GM19043 (cell line): ENCODE results near the gene TGFA.
A peak's percentile ranks its signal among the peaks of the same experiment; 100 is the strongest.

Source experiments
- ATAC-seq: cut with Tn5 transposase; IDR thresholded peaks from one replicate; pipeline ENCODE4 v1.9.1; 2021; ENCODE audit warnings: low read depth; ENCODE audit not compliant: unreplicated experiment

TGFA gene

DNA sequence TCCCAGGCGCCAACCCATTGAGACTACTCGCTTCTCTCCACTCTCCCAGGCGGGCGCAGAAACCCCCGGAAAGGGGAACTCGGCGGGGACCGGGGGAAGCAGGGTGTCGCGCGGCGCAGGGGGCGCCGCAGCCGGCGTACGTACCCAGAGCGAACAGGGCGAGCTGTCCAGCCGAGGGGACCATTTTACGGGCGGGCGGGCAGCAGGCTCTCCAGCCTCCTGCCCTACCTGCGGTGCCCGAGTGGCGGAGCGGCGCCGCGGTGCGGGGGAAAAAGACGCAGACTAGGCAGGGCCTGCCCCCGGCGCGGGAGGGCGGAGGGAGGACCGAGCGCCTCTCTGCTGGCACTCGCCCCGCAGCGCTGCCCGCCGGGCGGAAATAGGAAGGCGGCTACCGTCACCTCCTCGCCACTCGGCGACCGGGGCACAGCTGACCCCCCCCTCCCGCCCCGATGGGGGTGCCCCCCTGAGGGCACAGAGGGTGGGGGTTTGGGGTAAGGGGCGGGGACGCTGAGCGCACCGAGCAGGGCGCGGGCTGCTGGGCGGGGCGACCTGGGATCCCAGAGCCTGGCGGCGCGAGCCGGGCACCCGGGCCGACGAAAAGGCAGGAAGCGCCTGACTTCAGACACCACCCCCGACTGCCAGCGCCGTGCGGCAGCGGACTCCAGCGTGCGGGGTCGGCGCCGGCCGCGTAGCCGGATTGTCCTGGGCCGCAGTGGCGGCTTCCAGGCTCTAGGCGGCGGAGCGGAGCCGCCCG is at the start of gene TGFA:
Gene TGFA, minus strand, starts transcription at position 243 of the 754 bp plus-strand sequence. Its CDS starts 59 bp downstream, at position 184.
- peak; percentile 52 for ATAC-seq

DNA sequence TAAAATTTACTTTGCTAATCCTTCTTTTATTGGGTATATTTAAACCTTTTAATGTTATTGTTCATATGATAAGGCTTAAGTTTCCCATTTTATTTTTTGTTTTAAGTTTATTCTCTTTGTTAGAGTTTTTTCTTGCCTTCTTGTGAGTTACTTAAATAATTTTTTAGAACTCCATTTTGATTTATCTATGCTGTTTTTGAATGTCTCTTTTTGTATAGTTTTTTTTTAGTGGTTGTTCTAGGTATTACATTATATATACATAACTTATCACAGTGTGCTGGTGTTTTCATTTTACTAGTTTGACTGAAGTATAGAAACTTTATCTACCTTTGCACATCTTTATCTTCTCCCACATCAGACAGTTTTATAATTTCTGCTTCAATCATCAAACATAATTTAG is 49.4 kb upstream of the TGFA start:
- no peak for ATAC-seq

DNA sequence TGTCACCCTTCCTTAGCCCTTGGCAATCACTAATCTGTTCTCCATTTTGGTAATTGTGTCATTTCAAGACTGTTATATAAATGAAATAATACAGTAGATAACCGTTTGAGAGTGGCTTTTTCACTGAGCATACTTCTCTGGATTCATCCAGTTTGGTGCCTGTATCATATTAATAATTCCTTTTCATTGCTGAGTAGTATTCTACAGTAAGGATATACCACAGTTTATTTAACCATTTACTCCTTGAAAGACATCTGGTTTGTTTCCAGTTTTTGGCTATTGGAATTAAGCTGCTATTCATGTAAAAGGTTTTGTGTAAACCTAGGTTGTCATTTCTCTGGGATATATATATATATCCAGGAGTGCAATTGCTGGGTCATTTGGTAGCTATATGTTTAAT is 44.6 kb upstream of the TGFA start:
- ATAC-seq, result no peak

DNA sequence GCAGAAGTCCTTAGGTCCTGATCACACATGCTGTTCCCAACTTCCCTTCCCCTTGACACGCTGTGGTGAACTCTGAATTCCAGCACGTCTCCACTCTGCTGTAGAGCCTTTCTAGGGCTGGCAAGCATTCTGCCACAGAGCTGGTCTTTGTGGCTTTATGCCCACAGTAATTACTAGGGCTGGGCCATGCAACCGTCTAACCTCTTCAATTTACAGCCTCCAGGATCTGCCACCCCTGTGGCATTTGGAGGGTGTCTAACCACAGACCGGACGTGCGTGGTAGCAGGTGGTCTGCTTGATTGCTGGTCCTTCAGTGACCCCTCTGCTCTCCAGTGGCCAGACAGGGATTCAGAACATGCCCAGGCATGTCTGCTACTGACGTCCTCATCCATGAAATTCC is 43.1 kb upstream of the TGFA start:
- no peak for ATAC-seq

DNA sequence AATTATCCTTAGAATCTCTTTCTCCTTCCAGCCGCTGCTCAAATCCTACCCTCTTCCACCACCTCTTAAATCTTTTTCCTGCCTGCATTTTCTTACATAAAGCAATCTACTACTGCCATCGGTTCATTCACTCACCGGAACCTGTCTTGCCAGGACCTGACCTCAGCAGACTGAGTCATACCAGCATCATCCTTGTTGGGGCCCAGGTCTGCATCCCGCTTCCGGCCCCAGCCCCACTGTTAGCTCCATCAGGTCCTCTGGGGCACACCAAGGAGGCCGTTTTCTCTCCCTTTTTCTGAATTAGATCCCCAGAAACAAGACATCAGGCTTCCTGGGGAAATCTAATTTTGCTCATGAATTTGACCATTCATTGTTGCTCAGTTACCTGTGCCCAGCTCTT is 42.7 kb upstream of the TGFA start:
- ATAC-seq, result no peak

DNA sequence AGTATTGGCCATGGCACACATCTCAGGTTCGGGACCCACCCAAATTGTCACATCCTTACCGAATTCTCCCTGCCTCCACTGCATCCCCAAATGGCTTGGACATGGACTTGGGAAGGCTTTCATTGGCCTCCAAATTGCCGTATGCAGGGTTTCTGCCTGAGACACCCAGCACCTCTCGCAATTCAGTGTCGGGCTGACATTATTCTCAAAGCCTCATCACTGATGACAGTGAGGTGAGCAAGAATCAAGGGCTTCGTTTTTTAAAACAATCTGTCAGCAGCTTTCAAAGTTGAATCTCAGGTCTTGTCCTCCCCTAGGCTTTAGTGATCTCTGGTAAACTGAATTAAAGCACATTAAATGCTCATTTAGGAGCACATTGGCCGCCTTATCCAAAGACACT is 29.5 kb upstream of the TGFA start:
- no peak for ATAC-seq

DNA sequence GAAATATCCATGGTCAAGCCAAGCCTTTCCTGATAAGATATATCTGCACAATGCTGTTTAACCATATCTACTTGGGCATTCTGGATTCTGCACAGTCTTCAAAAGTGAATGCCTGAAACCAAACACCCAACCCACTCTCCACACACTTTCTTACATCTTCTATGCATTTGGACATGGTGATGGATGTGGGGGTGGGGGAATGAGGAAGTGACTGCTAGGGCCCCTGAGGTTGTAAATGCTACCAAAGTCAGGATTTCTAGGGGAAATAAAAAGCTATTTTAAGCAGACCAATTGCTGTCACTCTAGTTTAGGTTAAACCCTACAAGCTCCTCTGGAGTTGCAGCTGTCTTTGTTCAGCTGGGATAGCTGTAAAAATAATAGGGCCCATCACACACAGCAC is 26.7 kb upstream of the TGFA start:
- no peak for ATAC-seq

DNA sequence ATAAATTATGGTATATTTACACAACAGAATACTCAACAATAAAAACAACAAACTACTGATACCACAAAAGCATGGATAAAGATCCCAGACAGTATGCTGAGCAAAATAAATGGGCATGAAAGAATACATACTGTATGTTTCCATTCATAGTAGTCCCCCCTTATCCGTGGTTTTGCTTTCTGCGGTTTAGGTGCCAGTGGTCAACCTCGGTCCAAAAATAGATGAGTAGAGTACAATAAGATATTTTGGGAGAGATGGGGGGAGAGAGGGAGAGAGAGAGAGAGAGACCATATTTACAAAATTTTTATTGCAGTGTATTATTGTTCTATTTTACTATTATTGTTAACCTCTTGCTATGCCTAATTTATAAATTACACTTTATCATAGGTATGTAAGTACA is 21.0 kb upstream of the TGFA start:
- no peak for ATAC-seq

DNA sequence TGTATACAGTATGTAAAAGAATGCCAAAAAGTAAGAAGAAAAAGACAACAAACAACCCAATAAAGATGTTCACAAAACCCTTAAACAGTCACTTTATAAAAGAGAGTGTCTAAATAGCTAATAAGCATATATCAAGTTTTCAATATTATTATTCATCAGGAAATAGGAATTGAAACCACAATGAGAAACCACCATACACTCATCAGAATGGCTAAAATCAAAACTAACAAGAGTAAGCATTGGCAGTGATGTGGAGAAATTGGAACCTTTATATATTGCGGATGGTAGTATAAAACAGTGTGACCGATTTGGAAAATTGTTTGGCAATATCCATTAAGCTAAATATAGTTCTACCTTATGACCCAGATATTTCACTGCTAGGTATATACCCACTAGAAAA is 20.5 kb upstream of the TGFA start:
- ATAC-seq, result no peak

DNA sequence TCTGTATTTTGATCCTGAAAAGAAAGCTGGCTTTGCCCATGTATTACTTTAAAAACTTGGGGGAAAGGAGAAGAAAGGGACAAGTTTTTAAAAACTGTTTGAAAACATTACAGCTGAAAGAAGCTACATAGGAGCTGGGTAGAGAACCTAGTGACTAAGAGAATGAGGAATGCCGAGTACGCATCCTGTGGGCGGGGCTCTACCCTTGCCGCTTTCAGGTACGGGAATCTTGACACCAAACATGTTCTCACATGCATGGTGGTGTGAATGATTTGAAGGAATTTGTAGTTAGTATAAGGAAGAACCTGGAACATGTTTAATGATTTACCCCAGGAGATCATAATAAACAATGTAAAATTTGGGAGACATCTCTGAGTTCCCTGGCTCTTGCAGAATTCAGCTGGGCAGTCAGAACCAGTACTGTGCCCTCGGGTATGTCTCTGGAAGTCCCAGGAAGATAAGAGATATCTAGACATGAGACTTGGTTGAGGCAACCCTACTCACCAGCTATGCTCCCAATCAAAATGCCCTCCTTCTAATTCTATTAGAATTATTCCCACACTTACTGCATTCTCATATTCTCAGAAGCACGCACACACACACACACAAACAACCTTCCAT is 16.5 kb upstream of the TGFA start:
- ATAC-seq, result no peak

DNA sequence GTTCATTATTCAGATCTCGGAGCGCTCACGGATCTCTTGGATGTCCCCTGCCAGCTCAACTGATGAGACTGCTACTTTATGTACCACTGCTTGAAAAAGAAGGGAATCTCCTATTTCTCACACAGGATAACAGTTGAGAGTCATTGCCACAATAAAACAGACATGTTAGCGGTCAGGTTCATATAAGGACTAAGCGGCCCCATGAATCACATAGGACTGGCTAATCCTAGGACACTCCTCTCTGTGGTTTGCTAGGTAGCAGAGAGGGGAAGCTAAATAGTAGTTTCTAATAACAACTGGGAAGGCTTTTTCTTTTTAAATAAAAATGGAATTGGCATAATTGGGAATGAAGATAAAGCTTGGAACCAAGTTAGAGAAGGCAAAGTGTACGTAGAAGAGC is 15.9 kb upstream of the TGFA start:
- ATAC-seq, result no peak

DNA sequence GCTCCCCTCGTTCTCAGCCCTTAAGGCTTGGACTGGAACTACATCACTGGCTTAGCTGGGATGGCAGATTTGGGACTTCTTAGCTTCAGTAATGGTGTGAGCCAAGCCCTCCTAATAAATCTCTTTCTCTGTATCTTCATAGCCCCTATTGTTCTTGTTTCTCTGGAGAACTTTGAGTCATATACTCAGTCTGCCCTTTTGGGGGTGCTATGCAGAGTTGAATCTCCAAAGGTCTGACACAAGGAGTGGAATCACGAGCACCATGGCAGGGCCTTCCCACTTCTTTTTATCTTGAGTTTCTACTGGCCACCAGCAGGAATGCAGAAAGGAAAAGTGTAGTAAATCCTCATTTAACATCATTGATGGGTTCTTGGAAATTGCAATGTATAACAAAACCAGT is 13.3 kb upstream of the TGFA start:
- no peak for ATAC-seq

DNA sequence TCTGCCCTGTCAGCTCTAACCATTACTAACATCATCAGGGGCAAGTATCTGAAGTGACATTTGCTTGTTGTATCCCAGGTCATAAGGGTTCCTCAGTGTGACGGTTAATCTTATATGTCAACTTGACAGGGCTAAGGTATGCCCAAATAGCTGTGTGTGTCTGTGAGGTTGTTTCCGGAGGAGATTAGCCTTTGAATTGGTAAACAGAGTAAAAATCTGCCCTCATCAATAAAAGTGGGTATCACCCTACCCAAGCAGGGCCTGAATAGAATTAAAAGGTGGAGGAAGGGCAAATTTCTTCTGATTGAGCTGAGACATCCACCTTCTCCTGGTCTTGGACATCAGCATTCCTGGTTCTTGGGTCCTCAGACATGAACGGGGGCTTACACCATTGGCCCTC is 12.8 kb upstream of the TGFA start:
- ATAC-seq, result no peak

DNA sequence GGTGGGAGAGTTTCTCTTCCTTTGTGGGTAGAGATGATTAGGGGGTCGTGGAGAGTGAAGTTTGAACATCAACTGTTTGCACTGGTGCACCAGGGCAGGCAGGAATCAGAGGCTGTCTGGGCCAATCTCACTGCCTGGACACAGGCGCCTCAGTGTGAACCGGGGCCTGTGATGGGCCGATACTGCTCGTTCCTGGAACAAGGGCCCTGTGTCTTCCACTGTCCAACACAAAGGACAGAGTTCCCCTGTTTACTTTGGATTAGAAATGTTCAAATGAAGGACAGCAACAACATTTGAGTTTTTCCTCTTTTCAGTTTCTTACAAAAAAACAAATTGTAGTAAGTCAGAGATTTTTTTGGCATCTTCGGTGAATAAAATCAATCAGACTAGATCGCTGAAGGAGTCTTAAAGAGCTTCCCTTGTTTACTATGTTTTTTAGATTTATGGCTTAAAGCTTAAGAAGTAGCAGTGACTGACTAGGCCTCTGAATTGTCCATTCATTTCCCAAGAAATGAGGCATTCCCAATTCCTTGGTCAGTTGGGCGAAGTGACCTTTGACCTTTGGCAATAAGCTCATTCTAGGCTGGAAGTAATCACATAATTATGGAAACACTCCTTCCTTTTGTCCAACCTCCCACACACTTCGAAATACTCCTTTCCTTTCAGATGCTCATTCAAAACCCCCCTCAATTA is 11.6 kb upstream of the TGFA start:
- no peak for ATAC-seq

DNA sequence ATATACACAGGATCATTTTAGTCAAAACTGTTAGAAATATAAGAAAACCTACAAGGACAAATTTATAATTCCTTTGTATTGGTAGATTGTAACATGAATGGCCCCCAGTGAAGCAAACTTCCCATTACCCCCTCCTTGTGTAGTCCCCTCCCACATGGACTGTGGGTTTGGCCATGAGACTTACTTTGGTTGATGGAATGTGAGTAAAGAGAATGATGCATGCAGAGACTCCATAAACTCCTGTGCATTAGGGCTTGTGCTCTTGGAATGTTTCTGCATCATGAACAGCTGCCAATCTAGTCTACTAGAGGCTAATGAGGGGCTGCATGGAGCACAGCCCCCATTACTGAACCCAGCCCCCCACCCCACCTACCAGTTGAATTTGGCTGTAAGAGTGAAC is 8.3 kb upstream of the TGFA start:
- ATAC-seq, result no peak

DNA sequence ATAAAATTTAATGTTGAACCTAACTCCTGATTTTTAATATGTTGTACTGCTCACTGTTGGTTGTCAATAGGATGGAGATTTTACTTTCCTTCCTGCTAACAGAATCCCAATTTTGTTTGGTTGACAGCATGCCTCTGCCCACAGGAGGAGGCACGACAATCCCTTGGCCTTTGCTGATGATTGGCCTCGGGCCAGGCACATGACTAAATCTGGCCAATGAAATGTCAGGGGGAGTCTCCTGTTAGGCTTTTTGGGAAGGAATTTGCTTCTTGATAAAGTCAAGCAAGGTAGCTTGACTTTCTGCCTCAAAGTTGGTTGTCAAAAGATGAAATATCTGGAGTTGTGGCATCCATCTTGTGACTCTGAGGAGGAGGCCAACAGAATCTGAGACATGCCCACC is 6.8 kb upstream of the TGFA start:
- ATAC-seq, result no peak

DNA sequence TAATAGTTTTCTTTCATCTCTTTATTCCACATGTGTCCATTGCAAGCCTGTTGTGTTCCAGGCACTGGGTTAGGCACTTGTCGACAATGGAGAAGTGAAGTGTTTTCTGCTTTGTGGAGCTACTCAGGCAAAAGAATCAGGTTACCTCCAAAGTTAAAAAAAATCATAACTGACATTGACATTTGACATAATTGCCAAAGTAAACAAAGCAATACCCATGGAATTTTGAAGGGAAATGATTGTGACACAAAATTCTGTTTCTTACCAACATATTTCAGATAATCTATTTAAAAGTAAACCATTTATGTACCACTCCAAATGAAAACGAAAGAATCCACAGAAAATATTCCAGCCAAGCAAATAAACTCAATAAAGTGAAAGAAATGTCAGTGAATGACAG is 6.4 kb upstream of the TGFA start:
- no peak for ATAC-seq

DNA sequence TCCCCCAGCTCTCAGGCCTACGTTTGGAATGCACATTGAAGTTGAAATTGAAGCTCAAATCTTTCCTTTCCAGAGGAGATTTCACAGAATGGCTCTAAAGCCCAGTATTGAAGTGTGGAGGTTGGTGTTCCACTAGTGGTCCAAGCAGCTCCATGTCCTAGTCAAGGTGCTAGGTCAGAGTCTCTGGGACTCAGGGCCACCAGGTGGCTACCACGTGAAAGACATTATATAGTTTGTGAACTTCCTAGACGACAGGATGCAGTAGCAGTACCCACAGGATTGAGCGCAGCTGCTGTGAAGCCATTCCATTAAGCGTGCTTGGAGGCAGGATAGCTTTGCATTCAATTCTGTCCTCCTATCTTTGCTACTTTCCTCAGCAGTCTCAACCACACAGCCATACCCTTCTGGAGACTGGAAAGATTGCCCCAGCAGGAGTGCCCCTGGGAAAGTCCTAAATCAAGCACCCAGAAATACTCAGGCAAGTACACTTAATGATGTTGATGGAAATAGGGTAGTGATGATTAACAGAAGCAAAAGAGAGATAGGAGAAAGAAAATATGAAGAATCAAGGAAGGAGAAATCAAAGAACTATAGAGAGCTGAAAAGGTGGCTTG is 4.7 kb upstream of the TGFA start:
- no peak for ATAC-seq

DNA sequence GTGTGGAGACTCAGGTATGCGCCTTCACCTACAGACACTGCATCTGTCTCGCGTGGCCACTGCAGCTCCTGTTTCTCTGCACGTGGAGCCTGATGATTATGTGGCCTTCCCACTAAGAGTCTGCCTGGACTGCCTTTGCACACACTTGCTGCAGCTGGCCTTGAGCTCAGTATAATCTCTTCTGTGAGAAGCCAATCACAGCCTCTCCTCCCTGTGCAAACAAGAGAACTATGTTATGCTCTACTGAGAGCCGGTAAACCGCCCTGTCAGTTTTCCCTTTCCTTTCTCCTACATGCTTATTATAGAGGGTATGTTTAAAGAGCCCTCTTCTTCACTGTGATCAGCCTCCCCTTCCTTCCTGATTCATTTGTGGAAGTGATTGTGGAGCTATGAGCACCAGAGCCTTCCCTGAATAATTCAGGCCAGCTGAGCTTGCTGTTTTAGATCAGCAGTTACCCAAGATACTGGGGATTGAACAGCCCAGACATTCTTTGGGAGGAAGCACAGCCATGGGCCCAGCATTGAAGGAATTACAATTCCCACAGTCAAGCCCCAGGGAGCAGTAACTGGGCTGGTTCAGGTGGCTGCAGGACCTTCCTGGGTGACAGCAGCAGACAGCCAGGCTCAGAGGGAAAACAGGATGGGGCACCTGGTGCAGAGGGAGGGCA is 3.7 kb upstream of the TGFA start:
- ATAC-seq, result no peak

DNA sequence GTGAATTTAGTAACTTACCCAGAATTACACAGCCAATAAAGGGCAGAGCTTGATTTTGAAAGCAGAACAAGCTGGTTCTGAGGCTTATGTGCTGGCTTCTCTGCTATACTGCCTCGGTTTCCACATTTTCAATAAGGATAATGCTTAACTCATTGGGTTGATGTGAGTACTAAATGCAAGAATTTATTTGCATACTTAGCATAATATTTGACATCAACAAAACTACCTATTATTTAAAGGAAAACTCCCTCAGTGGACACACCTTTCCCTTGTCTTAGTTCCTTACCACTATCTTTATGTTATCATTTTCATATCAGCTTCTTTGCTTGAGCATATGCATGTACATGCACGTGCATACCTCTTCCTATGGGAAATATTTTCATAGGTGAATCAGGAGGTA is 3.0 kb upstream of the TGFA start:
- ATAC-seq, result no peak

DNA sequence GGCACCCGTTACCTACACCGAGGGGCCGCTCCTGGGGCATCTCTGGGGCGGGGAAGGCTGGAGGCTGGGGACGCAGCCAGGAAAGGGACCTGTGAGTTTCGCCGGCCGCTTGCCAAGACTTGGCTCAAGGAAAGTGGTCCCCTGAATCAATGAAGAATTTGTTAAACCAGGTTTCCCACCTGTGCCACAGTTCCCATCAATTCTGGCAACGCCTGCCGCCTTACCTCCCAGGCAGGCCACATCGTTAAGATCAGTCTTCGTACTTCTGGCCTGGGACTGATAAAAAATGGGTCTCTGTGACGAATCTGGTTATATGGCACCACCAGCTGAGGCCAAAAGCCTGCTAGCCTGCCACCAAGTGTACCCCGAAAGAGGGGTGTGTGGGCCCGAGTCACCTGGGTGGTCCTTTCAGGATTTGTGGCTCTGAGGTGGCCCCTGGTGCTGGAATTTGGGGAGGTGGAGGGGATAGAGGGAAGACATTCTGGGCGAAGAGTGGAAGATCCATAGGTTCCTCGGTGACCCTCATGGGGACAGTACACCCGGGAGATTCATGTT is 789 bp upstream of the TGFA start:
- no peak for ATAC-seq
